WI38 (cell line): Measurements from ENCODE around the gene DYNLT3.
A peak's percentile ranks its signal among the peaks of the same experiment; 100 is the strongest.

Experiments
- H3K4me3 ChIP-seq: 2 replicates; pipeline ENCODE4 v1.5.1; 2011; ENCODE audit warnings: low read depth, mild to moderate bottlenecking, control low read depth, low read length
- TF ChIP-seq, protein P1 (sequence below): IDR thresholded peaks from 2 replicates; pipeline ENCODE4 v1.5.1; 2012; ENCODE audit warnings: low read depth, mild to moderate bottlenecking, control low read depth, low read length

The DYNLT3 gene, protein sequence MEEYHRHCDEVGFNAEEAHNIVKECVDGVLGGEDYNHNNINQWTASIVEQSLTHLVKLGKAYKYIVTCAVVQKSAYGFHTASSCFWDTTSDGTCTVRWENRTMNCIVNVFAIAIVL

DNA sequence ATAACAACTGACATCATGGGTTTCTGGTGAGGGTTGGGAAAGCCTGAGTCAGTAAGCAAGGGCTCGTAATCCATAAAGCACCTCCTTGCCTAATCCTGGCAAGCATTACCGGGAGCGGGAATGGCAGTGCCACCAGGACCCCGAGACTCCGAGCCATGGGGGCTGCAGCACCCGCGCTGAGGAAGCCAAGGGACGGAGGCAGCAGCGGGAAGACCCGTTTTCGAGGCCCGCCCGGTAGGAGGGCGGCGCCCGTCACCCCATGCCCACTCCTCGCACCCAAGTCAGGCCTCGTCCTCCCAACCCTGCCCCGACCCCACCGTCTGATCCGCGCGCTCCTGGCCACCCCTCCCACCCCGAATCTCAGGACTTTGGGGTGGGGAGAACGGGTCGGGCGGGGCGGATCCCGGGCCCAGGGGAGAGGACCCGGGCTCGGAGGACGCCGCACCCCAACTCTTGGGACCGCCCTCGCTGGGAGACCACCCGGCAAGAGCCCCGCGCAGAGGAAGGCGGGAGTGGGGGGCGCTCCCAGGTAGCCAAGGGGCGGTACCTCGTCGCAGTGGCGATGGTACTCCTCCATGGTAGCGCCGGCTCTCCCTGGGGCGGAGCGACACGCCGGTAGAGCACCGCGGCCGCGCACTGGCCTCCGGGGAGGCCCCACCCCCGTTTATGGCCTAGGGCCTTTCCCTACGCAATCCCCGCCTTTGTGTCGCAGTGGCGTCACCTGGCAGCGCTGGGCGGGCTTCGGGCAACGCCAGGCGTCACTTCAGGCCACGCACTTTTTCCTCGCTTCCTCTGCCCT is at the start of gene DYNLT3:
Gene DYNLT3 (minus strand): TSS at position 638 of the 799 bp plus-strand sequence. CDS start 61 bp downstream, at position 577.
- H3K4me3 ChIP-seq = peak within 1 kb of the TSS; percentile 66
- TF ChIP-seq, protein P1, sequence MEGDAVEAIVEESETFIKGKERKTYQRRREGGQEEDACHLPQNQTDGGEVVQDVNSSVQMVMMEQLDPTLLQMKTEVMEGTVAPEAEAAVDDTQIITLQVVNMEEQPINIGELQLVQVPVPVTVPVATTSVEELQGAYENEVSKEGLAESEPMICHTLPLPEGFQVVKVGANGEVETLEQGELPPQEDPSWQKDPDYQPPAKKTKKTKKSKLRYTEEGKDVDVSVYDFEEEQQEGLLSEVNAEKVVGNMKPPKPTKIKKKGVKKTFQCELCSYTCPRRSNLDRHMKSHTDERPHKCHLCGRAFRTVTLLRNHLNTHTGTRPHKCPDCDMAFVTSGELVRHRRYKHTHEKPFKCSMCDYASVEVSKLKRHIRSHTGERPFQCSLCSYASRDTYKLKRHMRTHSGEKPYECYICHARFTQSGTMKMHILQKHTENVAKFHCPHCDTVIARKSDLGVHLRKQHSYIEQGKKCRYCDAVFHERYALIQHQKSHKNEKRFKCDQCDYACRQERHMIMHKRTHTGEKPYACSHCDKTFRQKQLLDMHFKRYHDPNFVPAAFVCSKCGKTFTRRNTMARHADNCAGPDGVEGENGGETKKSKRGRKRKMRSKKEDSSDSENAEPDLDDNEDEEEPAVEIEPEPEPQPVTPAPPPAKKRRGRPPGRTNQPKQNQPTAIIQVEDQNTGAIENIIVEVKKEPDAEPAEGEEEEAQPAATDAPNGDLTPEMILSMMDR = no peak

DNA sequence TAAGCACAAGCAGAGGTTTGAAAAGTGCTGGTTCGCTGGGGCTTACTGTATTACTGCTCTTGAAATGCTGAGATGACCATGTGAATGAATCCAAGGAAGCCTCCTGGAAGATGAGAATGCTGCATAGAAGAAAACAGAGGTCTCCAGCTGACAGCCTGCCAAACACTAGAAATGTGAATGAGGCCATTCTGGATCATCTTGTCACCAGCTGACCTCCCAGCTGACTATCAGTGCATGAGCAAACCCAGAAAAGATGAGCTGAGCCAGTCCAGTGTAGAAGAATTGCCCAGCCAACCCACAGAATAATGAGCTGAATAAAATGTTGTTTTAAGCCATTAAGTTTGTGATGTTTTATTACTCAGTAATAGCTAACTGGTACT is 49.1 kb upstream of the DYNLT3 start:
- H3K4me3 ChIP-seq = no peak overlapping the region
- TF ChIP-seq, protein P1 = no peak

DNA sequence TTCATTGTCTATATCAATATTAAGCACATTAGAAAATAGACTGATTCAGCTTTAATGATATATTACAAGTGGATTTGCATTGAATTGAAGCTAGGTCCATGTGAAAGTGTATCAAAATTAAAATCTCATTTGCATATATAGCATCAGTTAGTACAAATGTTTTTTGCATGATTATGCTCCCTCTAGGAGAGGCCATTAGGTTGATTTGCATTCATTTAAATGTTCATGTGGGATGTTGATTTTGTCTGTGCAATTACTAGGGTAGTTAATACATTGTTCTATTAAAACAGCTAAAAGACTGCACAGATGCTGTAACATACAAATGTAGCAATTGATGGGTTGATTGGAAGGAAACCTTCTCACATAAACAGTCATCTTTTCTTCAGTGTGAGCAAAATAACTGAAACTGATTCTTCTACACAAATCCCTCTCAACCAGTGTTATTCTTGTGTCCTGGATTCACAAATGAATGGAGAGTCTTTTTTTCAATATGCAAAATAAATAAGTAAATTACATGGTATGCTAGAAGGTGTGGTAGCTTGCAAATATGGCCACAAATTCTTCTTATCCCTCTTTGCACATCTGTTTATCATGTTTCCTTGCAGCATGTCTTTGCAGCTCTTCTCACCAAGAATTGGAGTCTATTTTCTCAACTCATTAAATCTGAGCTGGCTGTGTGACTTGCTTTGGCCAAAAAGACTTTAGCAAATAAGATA is 48.6 kb upstream of the DYNLT3 start:
- no peak overlapping the region for H3K4me3 ChIP-seq
- TF ChIP-seq, protein P1 = no peak

DNA sequence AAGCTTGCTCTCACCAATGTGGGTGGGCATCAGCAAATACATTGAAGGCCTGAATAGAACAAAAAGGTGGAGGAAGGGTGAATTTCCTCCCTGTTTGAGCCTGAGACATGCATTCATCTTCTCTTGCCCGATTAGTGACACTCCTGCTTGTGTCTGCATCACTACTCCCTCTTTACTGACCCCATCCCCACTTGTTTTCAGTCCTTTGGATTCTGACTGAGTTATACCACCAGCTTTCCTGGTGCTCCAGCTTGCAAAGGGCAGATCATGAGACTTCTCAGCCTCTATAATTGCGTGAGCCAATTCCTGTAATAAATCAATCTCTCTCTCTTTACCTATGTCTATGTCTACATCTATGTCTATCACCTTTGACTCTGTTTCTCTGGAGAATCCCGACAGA is 47.4 kb upstream of the DYNLT3 start:
- H3K4me3 ChIP-seq = no peak overlapping the region
- TF ChIP-seq, protein P1 = no peak

DNA sequence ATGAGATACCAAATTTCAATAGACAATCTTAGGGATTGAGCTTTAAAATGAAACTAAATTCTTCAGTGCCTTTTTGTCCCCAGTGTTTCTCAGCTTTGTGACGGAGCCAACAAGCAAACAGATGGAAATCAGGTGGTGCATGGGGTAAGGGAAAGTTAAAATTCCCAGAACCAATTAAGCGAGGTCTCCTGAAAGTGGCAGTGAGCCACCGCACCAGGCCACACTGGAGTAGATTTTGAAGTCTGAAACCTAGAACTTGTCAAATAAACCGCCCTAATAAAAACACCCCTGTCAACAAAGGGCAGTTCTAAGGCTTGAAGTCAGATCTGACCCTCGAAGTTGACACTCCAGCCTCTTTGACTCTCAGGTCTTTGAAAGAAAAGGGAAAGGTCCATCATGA is 40.6 kb upstream of the DYNLT3 start:
- TF ChIP-seq, protein P1 = no peak

DNA sequence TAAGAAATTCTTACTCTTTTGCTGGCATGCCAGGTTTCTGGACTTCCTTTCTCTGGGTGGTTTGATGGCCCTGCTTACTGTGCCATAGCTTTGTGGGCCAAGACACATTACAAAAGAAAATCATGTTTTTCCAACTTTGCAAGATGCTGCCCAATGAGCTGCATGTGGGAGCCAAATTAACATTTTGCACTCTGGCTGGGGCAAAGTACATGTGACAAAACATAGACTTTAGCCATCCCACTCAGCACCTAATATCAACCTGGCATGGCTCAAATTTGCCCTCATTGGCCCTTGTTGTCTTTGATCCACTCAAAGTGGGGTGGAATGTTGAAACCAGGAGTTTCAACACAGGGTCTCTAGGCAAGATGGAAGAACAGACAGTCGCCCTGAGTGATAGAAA is 40.0 kb upstream of the DYNLT3 start:
- H3K4me3 ChIP-seq = no peak overlapping the region
- TF ChIP-seq, protein P1 = no peak

More for the DNA sequence above, 40.6 kb upstream of the DYNLT3 start:
- H3K4me3 ChIP-seq = no peak overlapping the region

DNA sequence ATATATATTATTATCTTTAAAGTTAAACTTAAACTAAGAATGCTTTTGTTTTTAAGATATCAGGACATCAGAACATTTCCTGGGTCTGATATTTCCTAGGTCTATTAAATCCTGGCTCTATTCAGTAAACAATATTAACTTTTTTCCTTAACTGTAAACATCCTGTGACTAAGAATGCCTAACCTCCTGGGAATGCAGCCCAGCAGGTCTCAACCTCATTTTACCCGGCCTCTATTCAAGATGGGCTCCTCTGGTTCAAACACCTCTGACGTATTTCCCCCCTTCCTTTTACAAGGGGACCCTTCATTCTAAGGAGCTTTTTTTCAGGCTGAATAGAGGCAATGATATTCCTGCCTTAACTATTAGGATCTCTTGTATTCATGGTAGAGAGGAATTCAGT is 35.8 kb upstream of the DYNLT3 start:
- TF ChIP-seq, protein P1 = no peak
- H3K4me3 ChIP-seq = no peak overlapping the region
